Neural crest cell (in vitro differentiated cells): Measurements from ENCODE around the gene TMEM87B. TPM values are rescaled to one million over a fixed set of nuclear protein-coding genes. Genes with fewer than 3 reads are reported as not detected.

ENCODE experiments used
- DNase-seq: peaks from one replicate; pipeline ENCODE4 v3.0.0; 2021; ENCODE audit warnings: low read depth, mixed read lengths, low spot score
- H3K27ac Mint-ChIP-seq: one replicate; pipeline ENCODE4 v1.8.0; 2021; ENCODE audit warnings: mild to moderate bottlenecking, mixed read lengths; ENCODE audit not compliant: unreplicated experiment
- H3K27me3 Mint-ChIP-seq: 2 replicates; pipeline ENCODE4 v1.8.0; 2021; ENCODE audit warnings: low read depth, mild to moderate bottlenecking, mixed read lengths
- H3K36me3 Mint-ChIP-seq: 2 replicates; pipeline ENCODE4 v1.8.0; 2021; ENCODE audit warnings: low read depth, mild to moderate bottlenecking, mixed read lengths
- H3K4me1 Mint-ChIP-seq: 2 replicates; pipeline ENCODE4 v1.8.0; 2021; ENCODE audit warnings: mixed read lengths
- H3K4me3 Mint-ChIP-seq: one replicate; pipeline ENCODE4 v1.8.0; 2021; ENCODE audit warnings: mild to moderate bottlenecking, mixed read lengths
- H3K9me3 Mint-ChIP-seq: 2 replicates; pipeline ENCODE4 v1.8.0; 2021; ENCODE audit warnings: mixed read lengths
- total RNA-seq: library from RNA; stranded (reverse); gene quantifications from 2 replicates; pipeline ENCODE4 v1.2.1, GENCODE V29; 2021
- TF ChIP-seq, protein P1 (sequence below): fragments of 200-600 bp; sonication (generic); conservative IDR thresholded peaks from 2 replicates; pipeline ENCODE4 v1.5.0; 2021; ENCODE audit warnings: antibody characterized with exemption, mild to moderate bottlenecking

Gene TMEM87B
- total RNA-seq, 1 donor from 2014 or later, result 6.2 TPM

GRCh38 chr2:112050316-112050715 lies 4.8 kb upstream of the TMEM87B start:
- DNase-seq, result no peak
- Mint-ChIP-seq H3K36me3 (peaks cover 3% of the 10 kb centered on the region), H3K27me3 (no peaks in the 10 kb centered on the region), H3K4me1 (peaks cover 11% of the 10 kb centered on the region), H3K9me3 (peaks cover 3% of the 10 kb centered on the region), H3K4me3 (no peak overlapping the region), H3K27ac (no peak overlapping the region)
- TF ChIP-seq, protein P1, sequence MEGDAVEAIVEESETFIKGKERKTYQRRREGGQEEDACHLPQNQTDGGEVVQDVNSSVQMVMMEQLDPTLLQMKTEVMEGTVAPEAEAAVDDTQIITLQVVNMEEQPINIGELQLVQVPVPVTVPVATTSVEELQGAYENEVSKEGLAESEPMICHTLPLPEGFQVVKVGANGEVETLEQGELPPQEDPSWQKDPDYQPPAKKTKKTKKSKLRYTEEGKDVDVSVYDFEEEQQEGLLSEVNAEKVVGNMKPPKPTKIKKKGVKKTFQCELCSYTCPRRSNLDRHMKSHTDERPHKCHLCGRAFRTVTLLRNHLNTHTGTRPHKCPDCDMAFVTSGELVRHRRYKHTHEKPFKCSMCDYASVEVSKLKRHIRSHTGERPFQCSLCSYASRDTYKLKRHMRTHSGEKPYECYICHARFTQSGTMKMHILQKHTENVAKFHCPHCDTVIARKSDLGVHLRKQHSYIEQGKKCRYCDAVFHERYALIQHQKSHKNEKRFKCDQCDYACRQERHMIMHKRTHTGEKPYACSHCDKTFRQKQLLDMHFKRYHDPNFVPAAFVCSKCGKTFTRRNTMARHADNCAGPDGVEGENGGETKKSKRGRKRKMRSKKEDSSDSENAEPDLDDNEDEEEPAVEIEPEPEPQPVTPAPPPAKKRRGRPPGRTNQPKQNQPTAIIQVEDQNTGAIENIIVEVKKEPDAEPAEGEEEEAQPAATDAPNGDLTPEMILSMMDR, result no peak

DNA sequence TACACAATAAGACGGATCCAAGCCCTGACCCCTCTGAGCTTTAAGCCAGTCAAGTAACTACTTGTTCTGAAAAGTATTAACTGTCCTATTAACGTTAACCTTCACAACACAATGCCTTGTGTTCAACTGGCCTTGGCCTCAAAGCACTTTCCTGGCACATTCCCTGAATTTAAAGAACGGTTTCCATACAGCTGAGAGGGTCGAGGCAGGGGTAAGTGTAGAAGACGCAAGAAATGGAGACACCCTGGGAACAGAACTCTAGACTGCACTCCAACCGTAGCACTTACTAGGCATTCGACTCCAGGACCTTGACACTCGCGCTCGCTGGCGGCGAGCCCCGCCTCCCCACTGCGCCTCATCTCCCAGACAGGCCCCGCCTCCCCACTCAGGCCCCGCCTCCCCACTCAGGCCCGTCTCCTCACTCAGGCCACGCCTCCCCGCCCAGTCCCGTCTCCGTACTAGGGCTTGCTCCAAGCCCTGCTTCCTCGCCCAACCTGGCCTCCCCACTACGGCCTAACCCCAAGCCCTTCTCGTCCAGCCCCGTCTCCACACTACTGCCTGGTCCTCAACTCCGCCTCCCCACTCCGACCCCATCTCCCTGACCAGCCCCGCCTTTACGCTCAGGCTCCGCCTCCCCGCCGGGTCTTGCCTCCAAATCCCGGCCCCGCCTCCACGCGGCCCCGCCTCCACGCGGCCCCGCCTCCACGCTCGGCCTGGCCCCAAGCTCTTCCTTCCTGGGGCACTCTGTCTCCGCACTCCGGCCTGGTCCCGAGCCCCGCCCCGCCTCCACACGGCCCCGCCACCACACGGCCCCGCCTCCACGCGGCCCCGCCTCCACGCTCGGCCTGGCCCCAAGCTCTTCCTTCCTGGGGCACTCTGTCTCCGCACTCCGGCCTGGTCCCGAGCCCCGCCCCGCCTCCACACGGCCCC lies 887 bp upstream of the TMEM87B start:
- peaks cover 23% of the 10 kb centered on the region for H3K4me1 Mint-ChIP-seq
- peak overlapping the region; percentile 96 for H3K27ac Mint-ChIP-seq
- peak; percentile 98 for DNase-seq
- no peaks in the 10 kb centered on the region for H3K27me3 Mint-ChIP-seq
- TF ChIP-seq, protein P1, result no peak
- H3K9me3 Mint-ChIP-seq, result no peaks in the 10 kb centered on the region
- H3K36me3 Mint-ChIP-seq, result no peaks in the 10 kb centered on the region
- peak overlapping the region; percentile 97 for H3K4me3 Mint-ChIP-seq

DNA sequence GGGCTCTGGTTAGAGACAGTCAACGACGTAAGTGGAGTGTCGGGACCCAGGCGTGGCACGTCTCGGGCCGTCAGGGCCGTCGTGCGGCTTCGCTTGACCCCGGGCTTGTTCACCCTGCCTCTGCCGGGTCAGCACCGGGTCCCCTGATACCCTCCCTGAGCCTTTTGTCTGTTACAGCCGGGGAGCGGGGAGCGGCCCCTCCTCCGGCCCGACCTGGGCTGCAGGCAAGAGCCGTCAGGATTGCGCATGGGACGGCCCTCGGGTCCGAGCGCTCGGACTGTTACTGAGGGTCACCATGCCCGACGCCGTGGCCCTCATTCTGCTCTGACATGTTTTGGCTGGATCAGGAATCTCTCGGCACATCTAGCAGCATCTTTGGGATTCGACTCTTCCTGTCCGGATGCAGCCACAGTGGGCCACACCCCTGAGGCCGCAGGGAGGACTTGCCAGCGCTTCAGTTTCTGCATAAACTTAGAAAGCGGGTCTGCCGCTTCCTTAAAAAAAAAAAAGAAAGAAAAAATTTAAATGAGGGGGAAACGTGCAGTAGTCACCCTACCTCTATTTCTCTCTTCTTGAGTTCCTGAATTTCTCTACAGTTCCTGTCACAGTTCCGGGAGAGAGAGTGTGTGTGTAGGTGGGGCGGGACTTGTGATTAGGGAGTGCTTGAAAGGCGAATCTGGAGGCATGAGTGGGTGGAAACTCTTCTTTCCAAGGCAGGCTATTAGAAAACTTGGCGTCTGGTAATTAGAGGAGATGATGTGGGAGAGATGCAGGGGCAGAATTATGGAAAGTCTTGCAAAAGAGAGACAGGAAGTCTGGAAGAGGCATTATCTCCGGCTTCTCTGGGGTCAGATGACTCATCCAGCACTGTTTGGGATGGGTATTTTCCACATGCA lies 909 bp downstream of the TMEM87B start:
- DNase-seq, result no peak
- peak overlapping the region; percentile 57 for H3K27ac Mint-ChIP-seq
- H3K4me3 Mint-ChIP-seq, result peak overlapping the region; percentile 95
- H3K9me3 Mint-ChIP-seq, result no peaks in the 10 kb centered on the region
- no peaks in the 10 kb centered on the region for H3K36me3 Mint-ChIP-seq
- H3K27me3 Mint-ChIP-seq, result no peaks in the 10 kb centered on the region
- peaks cover 23% of the 10 kb centered on the region for H3K4me1 Mint-ChIP-seq
- TF ChIP-seq, protein P1, result no peak

GRCh38 chr2:112056626-112056987 lies 1.5 kb downstream of the TMEM87B start:
- H3K27me3 Mint-ChIP-seq, result no peaks in the 10 kb centered on the region
- H3K4me1 Mint-ChIP-seq, result peaks cover 23% of the 10 kb centered on the region
- TF ChIP-seq, protein P1, result no peak
- no peaks in the 10 kb centered on the region for H3K36me3 Mint-ChIP-seq
- no peaks in the 10 kb centered on the region for H3K9me3 Mint-ChIP-seq
- DNase-seq, result no peak
- H3K4me3 Mint-ChIP-seq, result peak overlapping the region; percentile 95
- H3K27ac Mint-ChIP-seq, result no peak overlapping the region

DNA sequence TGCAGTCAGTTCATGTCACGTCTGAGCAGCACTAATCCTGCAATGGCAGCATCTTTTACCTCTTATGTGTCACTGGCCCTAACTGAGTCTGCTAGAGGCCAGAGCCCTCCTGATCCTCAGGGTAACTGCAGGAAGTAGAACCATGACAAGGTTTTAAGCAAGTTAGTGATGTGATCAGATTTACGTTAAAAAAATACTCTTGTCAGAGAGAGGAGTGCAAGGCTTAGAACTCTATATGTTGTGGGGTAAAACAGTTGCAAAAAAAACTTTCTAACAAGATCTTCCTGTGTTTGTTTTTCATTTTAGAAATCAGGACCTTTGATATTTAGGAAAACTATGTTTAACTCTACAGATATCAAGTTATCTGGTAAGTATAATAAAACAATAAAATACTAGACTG lies 4.6 kb downstream of the TMEM87B start:
- DNase-seq, result no peak
- TF ChIP-seq, protein P1, result no peak
- Mint-ChIP-seq H3K4me3 (no peak overlapping the region), H3K27me3 (no peaks in the 10 kb centered on the region), H3K36me3 (peaks cover 7% of the 10 kb centered on the region), H3K27ac (no peak overlapping the region), H3K4me1 (peaks cover 12% of the 10 kb centered on the region), H3K9me3 (no peaks in the 10 kb centered on the region)
